T follicular helper cell (primary cell): ENCODE data around the gene PPP1R15A.
"Not testable (repeated sequence)": the region's sequence is repeated elsewhere in the genome, so short reads cannot be mapped to it uniquely, and the experiment has no call there.

Experiments
- DNase-seq: peaks from one replicate; pipeline ENCODE4 v3.0.0-alpha.2; 2020; ENCODE audit warnings: low read depth

Gene PPP1R15A

DNA sequence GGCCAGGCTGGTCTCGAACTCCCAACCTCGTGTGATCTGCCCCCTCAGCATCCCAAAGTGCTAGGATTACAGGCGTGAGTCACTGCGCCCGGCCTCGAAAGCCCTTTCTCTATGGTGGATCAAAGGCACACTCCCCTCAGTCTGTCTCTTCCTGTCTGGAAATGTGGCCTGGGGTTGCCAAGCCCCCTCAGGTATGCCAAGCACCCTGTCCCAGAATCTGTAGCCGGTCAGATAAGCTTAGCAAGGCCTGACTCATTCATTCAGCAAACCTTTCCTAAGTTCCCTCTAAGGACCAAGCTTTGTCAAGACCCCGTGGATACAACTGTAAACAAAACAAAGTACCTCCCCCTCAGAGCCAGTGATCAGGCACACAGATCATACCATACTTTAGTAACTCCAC is 42.0 kb downstream of the PPP1R15A start:
- DNase-seq = no peak

DNA sequence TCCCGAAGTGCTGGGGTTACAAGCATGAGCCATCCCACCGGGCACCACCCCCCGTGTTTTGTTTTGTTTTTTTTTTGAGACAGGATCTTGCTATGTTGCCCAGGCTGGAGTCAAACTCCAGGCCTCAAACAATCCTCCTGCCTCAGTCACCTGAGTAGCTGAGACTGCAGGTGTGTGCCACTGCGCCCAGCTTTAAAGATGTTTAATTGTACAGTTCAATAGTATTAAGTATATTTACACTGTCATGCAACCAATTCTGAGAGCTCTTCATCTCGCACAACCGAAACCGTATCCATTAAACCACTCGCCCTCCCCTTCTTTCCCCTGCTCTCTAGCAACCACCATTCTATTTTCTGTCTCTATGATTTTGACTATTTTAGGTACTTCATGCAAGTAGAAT is 43.5 kb downstream of the PPP1R15A start:
- DNase-seq = no peak

DNA sequence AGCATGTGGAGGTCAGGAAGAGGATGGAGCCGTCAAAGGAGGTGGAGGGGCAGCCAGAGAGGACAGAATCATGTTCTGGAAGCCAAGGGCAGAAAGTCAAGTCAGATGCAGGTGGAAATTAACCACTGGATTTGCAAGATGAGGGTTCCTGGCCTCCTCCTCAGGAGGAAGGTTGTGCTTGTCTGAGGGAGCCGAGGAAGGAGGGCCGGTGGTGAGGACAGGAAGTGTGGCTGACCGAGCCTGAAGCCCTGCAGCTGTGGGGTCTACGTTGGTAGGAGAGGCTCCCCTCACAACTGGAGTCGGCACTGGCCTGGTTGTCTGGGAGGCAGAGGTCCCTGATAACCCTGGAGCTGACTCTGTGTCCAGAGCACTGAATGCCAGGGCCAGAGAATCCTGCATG is 45.9 kb downstream of the PPP1R15A start:
- DNase-seq = no peak

DNA sequence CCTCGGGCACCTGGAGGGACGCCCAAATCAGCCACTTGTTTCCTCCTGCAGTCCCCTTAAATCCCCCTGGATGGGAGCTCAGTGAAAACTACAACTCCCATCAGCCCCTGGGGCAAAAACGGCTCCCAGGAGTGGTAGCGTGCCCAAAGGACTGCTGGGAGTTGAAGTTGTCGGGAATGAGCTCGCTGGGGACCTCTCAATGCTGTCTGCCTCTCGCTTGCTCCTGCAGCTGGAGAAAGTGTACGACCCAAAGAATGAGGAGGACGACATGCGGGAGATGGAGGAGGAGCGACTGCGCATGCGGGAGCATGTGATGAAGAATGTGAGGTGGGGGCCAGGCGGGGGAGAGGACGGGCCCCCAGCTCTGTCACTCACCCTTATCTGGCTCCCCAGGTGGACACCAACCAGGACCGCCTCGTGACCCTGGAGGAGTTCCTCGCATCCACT is 46.6 kb downstream of the PPP1R15A start:
- DNase-seq = no peak

DNA sequence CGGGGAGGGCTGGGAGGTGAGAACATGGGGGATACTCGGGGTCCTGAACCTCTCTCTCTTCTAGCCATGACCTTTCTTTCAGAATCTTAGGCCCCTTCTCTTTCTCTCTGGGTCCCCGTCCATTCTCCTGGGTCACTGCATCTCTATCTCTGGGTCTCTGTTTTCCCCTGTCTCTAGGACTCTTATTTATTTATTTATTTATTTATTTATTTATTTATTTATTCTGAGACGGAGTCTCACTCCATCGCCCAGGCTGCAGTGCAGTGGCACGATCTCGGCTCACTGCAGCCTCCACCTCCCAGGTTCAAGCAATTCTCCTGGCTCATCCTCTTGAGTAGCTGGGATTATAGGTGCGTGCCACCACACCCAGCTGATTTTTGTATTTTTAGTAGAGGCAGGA is 47.0 kb downstream of the PPP1R15A start:
- DNase-seq = not testable (repeated sequence)

DNA sequence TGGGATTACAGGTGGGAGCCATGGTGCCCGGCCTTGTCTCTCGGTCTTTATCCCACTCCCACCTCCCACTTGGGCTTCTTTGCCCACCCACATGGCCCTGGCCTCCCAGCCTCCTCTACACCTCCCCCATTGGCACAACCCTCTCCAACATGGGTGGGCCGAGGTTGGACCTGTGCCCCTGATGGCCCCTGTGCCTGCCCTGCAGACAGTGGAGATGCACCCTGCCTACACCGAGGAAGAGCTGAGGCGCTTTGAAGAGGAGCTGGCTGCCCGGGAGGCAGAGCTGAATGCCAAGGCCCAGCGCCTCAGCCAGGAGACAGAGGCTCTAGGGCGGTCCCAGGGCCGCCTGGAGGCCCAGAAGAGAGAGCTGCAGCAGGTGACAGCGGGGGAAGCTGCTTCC is 48.7 kb downstream of the PPP1R15A start:
- no peak for DNase-seq

DNA sequence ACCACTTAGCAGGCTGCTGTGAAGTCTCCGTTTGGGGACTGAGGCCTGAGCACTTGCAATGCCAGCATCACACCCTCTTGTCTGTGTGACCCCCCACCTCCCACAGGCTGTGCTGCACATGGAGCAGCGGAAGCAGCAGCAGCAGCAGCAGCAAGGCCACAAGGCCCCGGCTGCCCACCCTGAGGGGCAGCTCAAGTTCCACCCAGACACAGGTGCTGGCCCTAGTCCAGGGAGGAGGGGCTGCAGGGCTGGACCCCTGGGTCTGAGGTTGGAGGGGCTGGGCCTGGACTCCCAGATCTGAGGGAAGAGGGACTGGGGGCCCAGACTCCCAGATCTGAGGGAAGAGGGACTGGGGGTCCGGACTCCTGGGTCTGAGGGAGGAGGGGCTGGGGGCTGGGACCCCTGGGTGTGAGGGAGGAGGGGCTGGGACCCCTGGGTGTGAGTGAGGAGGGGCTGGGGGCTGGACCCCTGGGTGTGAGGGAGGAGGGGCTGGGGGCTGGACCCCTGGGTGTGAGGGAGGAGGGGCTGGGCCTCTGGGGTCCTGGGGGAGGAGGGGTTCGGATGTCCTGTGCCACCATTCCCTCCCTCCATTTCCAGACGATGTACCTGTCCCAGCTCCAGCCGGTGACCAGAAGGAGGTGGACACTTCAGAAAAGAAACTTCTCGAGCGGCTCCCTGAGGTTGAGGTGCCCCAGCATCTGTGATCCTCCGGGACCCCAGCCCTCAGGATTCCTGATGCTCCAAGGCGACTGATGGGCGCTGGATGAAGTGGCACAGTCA is 49.7 kb downstream of the PPP1R15A start:
- no peak for DNase-seq

DNA sequence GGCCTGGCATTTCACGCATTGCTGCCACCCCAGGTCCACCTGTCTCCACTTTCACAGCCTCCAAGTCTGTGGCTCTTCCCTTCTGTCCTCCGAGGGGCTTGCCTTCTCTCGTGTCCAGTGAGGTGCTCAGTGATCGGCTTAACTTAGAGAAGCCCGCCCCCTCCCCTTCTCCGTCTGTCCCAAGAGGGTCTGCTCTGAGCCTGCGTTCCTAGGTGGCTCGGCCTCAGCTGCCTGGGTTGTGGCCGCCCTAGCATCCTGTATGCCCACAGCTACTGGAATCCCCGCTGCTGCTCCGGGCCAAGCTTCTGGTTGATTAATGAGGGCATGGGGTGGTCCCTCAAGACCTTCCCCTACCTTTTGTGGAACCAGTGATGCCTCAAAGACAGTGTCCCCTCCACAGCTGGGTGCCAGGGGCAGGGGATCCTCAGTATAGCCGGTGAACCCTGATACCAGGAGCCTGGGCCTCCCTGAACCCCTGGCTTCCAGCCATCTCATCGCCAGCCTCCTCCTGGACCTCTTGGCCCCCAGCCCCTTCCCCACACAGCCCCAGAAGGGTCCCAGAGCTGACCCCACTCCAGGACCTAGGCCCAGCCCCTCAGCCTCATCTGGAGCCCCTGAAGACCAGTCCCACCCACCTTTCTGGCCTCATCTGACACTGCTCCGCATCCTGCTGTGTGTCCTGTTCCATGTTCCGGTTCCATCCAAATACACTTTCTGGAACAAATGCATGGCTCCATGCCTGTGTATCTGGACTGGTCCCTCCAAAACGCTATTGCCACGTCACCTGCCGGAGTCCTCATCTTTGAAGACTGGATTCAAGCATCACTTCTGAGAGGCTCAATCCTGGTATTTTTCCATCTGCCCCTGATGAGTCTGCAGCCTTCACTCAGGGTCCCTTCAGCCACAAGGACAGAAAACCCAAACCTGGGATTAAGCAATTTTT is 50.6 kb downstream of the PPP1R15A start:
- DNase-seq = no peak

DNA sequence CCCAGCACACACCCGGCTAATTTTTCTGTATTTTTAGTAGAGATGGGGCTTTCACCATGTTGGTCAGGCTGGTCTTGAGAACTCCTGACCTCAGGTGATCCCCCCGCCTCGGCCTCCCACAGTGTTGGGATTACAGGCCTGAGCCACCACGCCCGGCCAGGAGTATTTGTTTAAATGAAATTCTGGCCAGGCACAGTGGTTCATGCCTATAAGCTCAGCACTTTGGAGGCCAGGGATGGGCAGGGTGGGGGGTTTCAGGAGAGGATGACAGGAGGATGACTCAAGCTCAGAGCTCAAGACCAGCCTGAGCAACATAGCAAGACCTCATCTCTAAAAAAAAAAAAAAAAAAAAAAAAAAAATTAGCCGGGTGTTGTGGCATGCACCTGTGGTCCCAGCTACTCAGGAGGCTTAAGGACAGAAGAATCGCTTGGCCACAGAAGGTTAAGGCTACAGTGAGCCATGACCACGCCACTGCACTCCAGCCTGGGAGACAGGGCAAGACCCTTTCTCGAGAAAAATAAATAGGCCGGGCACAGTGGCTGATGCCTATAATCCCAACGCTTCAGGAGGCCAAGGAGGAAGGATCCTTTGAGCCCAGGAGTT is 53.1 kb downstream of the PPP1R15A start:
- no peak for DNase-seq
